CD4-positive, alpha-beta memory T cell (primary cell): ENCODE measurements around the gene MAS1L. TPM values are rescaled to one million over a fixed set of nuclear protein-coding genes. Genes with fewer than 3 reads are reported as not detected.

ENCODE experiments used
- CTCF ChIA-PET: fragments of 350-600 bp; sonication (Branson Sonifier 250); formaldehyde crosslinking; loops from one replicate; lab custom pipeline; 2021; ENCODE audit warnings: inconsistent platforms; ENCODE audit not compliant: partially characterized antibody; lab: Charles Lee
- POLR2A ChIA-PET: fragments of 350-600 bp; sonication (Branson Sonifier 250); formaldehyde crosslinking; loops from one replicate; lab custom pipeline; 2021; ENCODE audit not compliant: partially characterized antibody; lab: Charles Lee
- DNase-seq, 5 donors: peaks; one replicate each; pipeline versions ENCODE4 v3.0.0 to v3.0.0-alpha.2; 2020 to 2022; ENCODE audit warnings: mixed read lengths in 1 of 5
- H3K27ac ChIP-seq: one replicate; pipeline ENCODE4 v1.7.0; 2013; ENCODE audit warnings: low read depth, low read length
- H3K27me3 ChIP-seq: 2 replicates; pipeline ENCODE4 v1.7.0; 2013; ENCODE audit warnings: mild to moderate bottlenecking, low read length, moderate library complexity; ENCODE audit not compliant: insufficient read depth
- H3K36me3 ChIP-seq: 2 replicates; pipeline ENCODE4 v1.7.0; 2013; ENCODE audit warnings: mild to moderate bottlenecking, low read length, moderate library complexity; ENCODE audit not compliant: insufficient read depth
- H3K4me1 ChIP-seq: 2 replicates; pipeline ENCODE4 v1.7.0; 2013; ENCODE audit warnings: mild to moderate bottlenecking, low read length, moderate library complexity; ENCODE audit not compliant: insufficient read depth
- H3K4me3 ChIP-seq, 2 donors: one replicate each; pipeline ENCODE4 v1.7.0; 2013; ENCODE audit warnings: low read length in 2 of 2, mild to moderate bottlenecking in 1 of 2
- H3K9me3 ChIP-seq, 2 donors: one replicate each; pipeline ENCODE4 v1.7.0; 2013; ENCODE audit warnings: low read length in 2 of 2, control low read depth in 1 of 2; ENCODE audit not compliant: control insufficient read depth in 1 of 2
- H3K27ac Mint-ChIP-seq, 7 donors: one replicate each; pipeline ENCODE4 v1.8.0; 2020 to 2021; ENCODE audit warnings: mixed read lengths in 7 of 7, mild to moderate bottlenecking in 6 of 7, inconsistent platforms in 3 of 7, moderate library complexity in 3 of 7
- H3K27me3 Mint-ChIP-seq, 2 donors: one replicate each; pipeline ENCODE4 v1.8.0; 2020 to 2021; ENCODE audit warnings: mixed read lengths in 2 of 2
- H3K36me3 Mint-ChIP-seq, 2 donors: one replicate each; pipeline ENCODE4 v1.8.0; 2020 to 2021; ENCODE audit warnings: mixed read lengths in 2 of 2, inconsistent platforms in 1 of 2, mild to moderate bottlenecking in 1 of 2
- H3K4me1 Mint-ChIP-seq, 4 donors: one replicate each; pipeline ENCODE4 v1.8.0; 2020 to 2021; ENCODE audit warnings: mixed read lengths in 4 of 4, mild to moderate bottlenecking in 1 of 4
- H3K4me3 Mint-ChIP-seq, 8 donors: one replicate each; pipeline ENCODE4 v1.8.0; 2020 to 2021; ENCODE audit warnings: mixed read lengths in 8 of 8, mild to moderate bottlenecking in 7 of 8, moderate library complexity in 6 of 8, inconsistent platforms in 3 of 8
- H3K9me3 Mint-ChIP-seq, 8 donors: one replicate each; pipeline ENCODE4 v1.8.0; 2020 to 2021; ENCODE audit warnings: mixed read lengths in 8 of 8, mild to moderate bottlenecking in 5 of 8, inconsistent platforms in 3 of 8, moderate library complexity in 1 of 8
- intact Hi-C: fragments of 100-400 bp; cut with micrococcal nuclease; formaldehyde crosslinking; loops from one replicate; pipeline ENCODE4 v1.15.1; 2023
- polyA plus RNA-seq, 2 donors: library from polyadenylated mRNA; unstranded; fragments of 300-500 nt; fragmentation: Illumina TruSeq; gene quantifications; one replicate each; pipeline ENCODE4 v1.2.3, GENCODE V29; 2021
- total RNA-seq, 2 experiments: library from RNA; stranded (reverse); gene quantifications; one replicate each; pipeline ENCODE4 v1.2.3, GENCODE V29; 2021

Gene MAS1L
- total and polyA plus RNA-seq, 4 experiments from 2014 or later = not detected

DNA sequence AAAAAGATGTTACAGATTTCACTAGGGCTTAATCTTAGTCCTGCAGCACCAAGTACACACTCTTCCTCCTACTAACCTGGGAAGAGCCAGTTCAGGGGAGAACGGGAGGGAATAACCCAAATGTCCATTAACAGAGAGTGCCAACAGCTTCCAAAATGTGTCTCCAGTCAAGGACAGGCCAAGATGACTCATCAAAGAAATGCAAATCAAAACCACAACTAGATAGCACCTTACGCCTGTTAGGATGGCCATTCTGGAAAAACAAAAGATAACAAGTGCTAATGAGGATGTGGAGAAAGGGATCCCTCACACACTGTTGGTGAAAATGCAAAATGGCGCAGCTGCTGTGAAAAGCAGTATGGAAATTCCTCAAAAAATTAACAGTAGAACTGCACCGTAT is 3.8 kb upstream of the MAS1L start:
- Histone ChIP-seq H3K27me3 (no peaks in the 10 kb centered on the region), H3K9me3 (no peaks in the 10 kb centered on the region), H3K4me3 (no peak overlapping the region), H3K4me1 (no peaks in the 10 kb centered on the region), H3K27ac (no peak overlapping the region), H3K36me3 (no peaks in the 10 kb centered on the region)
- H3K4me1 Mint-ChIP-seq = no peaks in the 10 kb centered on the region
- peaks cover 10 to 26% of the 10 kb centered on the region in 2 donors for H3K27me3 Mint-ChIP-seq
- no peaks in the 10 kb centered on the region for H3K36me3 Mint-ChIP-seq
- POLR2A ChIA-PET = no interaction called here
- no peak overlapping the region for H3K4me3 Mint-ChIP-seq
- no peaks in the 10 kb centered on the region for H3K9me3 Mint-ChIP-seq
- CTCF ChIA-PET = no interaction called here
- H3K27ac Mint-ChIP-seq = no peak overlapping the region
- no peak for DNase-seq
- intact Hi-C loops = no loop called here

DNA sequence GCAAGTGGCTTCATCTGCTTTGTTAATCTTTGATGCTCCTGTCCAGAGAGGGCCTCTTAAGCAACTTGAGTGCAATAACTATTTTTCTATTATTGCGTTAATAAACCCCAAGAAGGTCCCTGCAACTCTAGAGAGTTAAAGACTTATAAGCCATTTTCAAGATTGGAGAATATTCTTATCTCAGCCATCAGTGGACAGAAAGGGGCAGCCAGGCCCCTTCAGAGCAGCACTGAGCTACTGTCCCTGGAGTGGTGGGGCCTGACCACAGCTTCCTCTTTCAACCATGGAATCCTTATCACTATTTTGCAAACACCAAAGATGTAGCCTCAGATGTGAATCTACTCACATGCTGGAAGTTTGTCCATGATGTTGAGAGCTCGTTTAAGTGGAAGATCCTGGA is 2.8 kb upstream of the MAS1L start:
- Mint-ChIP-seq H3K9me3 (no peaks in the 10 kb centered on the region), H3K4me1 (no peaks in the 10 kb centered on the region), H3K36me3 (no peaks in the 10 kb centered on the region), H3K4me3 (no peak overlapping the region), H3K27me3 (peaks cover 10 to 22% of the 10 kb centered on the region in 2 donors), H3K27ac (no peak overlapping the region)
- intact Hi-C loops = no loop called here
- Histone ChIP-seq H3K27ac (no peak overlapping the region), H3K36me3 (no peaks in the 10 kb centered on the region), H3K4me1 (no peaks in the 10 kb centered on the region), H3K27me3 (no peaks in the 10 kb centered on the region), H3K4me3 (no peak overlapping the region), H3K9me3 (no peaks in the 10 kb centered on the region)
- CTCF ChIA-PET = no interaction called here
- DNase-seq = no peak
- POLR2A ChIA-PET = no interaction called here

GRCh38 chr6:29490055-29490454 is 2.3 kb upstream of the MAS1L start:
- H3K9me3 ChIP-seq = no peaks in the 10 kb centered on the region
- no peak for DNase-seq
- Mint-ChIP-seq H3K4me3 (no peak overlapping the region), H3K36me3 (no peaks in the 10 kb centered on the region), H3K4me1 (no peaks in the 10 kb centered on the region), H3K9me3 (no peaks in the 10 kb centered on the region), H3K27ac (no peak overlapping the region), H3K27me3 (peaks cover 10 to 20% of the 10 kb centered on the region in 2 donors)
- H3K27me3 ChIP-seq = no peaks in the 10 kb centered on the region
- no peak overlapping the region for H3K4me3 ChIP-seq
- ChIA-PET CTCF (no interaction called here), POLR2A (no interaction called here)
- no peak overlapping the region for H3K27ac ChIP-seq
- intact Hi-C loops = no loop called here
- no peaks in the 10 kb centered on the region for H3K4me1 ChIP-seq
- no peaks in the 10 kb centered on the region for H3K36me3 ChIP-seq

DNA sequence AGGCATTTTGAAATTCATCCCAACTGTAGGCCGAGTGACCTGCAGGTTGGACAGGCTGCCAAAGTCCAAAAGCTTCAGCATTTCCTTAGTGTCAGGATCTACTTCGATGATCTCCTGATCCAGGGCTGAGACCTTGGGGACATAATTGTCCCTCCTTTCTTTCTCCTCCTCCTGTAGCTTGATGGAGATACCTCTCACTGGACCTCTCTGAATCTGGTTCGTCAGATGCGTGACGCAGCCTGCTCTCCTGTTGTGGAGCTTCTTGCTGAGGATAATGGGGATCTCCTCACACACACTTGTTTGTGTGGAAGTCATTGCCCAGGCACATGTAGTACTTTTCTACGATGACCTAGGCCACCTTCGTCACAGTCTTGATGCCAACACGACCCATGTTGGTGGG is 1.5 kb upstream of the MAS1L start:
- Mint-ChIP-seq H3K27me3 (peaks cover 9 to 20% of the 10 kb centered on the region in 2 donors), H3K36me3 (no peaks in the 10 kb centered on the region), H3K27ac (no peak overlapping the region), H3K9me3 (no peaks in the 10 kb centered on the region), H3K4me1 (no peaks in the 10 kb centered on the region), H3K4me3 (no peak overlapping the region)
- no peaks in the 10 kb centered on the region for H3K27me3 ChIP-seq
- no peaks in the 10 kb centered on the region for H3K4me1 ChIP-seq
- no peaks in the 10 kb centered on the region for H3K9me3 ChIP-seq
- intact Hi-C loops = no loop called here
- H3K27ac ChIP-seq = no peak overlapping the region
- POLR2A ChIA-PET = no interaction called here
- no peaks in the 10 kb centered on the region for H3K36me3 ChIP-seq
- H3K4me3 ChIP-seq = no peak overlapping the region
- CTCF ChIA-PET = no interaction called here
- DNase-seq = no peak

GRCh38 chr6:29488874-29489273 is 1.1 kb upstream of the MAS1L start:
- H3K27ac ChIP-seq = no peak overlapping the region
- Mint-ChIP-seq H3K4me3 (no peak overlapping the region), H3K27ac (no peak overlapping the region), H3K27me3 (peaks cover 9 to 20% of the 10 kb centered on the region in 2 donors), H3K9me3 (no peaks in the 10 kb centered on the region), H3K4me1 (no peaks in the 10 kb centered on the region), H3K36me3 (no peaks in the 10 kb centered on the region)
- intact Hi-C loops = no loop called here
- no peaks in the 10 kb centered on the region for H3K36me3 ChIP-seq
- no peak for DNase-seq
- H3K4me3 ChIP-seq = no peak overlapping the region
- ChIA-PET POLR2A (no interaction called here), CTCF (no interaction called here)
- H3K27me3 ChIP-seq = no peaks in the 10 kb centered on the region
- H3K4me1 ChIP-seq = no peaks in the 10 kb centered on the region
- no peaks in the 10 kb centered on the region for H3K9me3 ChIP-seq

DNA sequence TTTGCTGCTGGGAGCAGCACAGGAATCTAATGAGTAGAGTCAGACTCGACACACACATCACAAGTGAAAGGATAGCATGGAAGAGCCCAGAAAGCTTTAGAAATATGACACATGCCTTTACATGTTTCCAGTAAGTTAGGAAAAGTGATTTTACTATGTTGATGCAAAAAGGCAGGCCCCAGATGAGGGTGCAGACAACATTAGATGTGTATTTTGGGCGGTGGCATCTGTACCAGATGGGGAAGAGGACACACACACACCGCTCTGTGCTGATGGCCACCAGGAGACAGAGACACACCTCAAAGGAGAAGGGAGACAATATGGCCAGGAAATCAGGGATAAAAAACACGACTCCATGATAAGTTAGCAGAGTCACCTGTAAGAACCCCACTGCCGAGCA is 625 bp downstream of the MAS1L start:
- no peaks in the 10 kb centered on the region for H3K36me3 Mint-ChIP-seq
- no peak for DNase-seq
- Histone ChIP-seq H3K27me3 (no peaks in the 10 kb centered on the region), H3K27ac (no peak overlapping the region), H3K4me1 (no peaks in the 10 kb centered on the region), H3K4me3 (no peak overlapping the region), H3K36me3 (no peaks in the 10 kb centered on the region), H3K9me3 (no peaks in the 10 kb centered on the region)
- CTCF ChIA-PET = no interaction called here
- H3K9me3 Mint-ChIP-seq = peaks cover 0 to 5% (median 0%) of the 10 kb centered on the region in 8 donors
- H3K4me3 Mint-ChIP-seq = no peak overlapping the region
- H3K27ac Mint-ChIP-seq = no peak overlapping the region
- intact Hi-C loops = no loop called here
- POLR2A ChIA-PET = no interaction called here
- peaks cover 9 to 20% of the 10 kb centered on the region in 2 donors for H3K27me3 Mint-ChIP-seq
- H3K4me1 Mint-ChIP-seq = no peaks in the 10 kb centered on the region

DNA sequence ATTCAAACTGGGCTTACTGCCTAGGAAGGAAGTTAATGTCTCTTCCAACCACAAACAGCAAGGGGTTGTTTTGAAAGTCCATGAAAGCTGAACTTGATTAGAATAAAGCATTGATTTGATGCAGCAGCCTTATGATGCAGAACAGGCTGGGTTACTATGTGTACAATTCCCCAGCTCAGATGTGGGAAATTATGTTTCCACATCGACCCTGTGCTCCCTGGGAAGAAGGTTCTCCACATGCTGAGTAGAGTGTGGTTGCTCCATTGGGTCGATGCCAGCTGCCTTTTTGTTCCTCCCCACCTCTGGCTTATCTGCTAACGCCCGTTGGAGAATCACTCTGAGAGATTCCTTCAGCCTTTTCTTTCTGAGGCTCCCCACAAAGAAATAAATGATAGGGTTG is 1.2 kb downstream of the MAS1L start:
- DNase-seq = no peak
- no peak overlapping the region for H3K27ac Mint-ChIP-seq
- H3K4me3 ChIP-seq = no peak overlapping the region
- H3K36me3 Mint-ChIP-seq = no peaks in the 10 kb centered on the region
- no peak overlapping the region for H3K4me3 Mint-ChIP-seq
- intact Hi-C loops = no loop called here
- no peaks in the 10 kb centered on the region for H3K4me1 ChIP-seq
- peaks cover 0 to 5% (median 2%) of the 10 kb centered on the region in 8 donors for H3K9me3 Mint-ChIP-seq
- ChIA-PET POLR2A (no interaction called here), CTCF (no interaction called here)
- no peaks in the 10 kb centered on the region for H3K9me3 ChIP-seq
- H3K4me1 Mint-ChIP-seq = no peaks in the 10 kb centered on the region
- H3K27ac ChIP-seq = no peak overlapping the region
- no peaks in the 10 kb centered on the region for H3K27me3 ChIP-seq
- H3K36me3 ChIP-seq = no peaks in the 10 kb centered on the region
- H3K27me3 Mint-ChIP-seq = peaks cover 12 to 20% of the 10 kb centered on the region in 2 donors

DNA sequence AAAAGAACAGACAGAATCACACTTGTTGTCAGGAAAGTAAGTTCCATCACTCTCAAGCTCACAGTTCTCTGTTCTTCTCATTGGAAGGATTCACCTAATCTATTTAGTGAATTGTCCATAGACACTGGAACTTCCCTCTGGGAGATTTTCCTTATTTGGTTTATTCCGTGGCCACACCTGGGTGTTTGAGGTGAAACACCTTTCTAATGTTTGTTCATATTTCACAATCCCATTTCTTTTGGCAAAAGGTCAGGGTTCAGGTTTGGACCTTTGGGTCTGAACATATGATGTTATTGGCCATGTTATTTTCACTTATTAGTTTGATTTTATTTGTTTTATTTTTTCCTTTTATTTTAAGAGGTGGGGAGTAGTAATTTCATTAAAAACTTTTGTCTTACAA is 4.0 kb downstream of the MAS1L start:
- ChIA-PET POLR2A (no interaction called here), CTCF (no interaction called here)
- no peaks in the 10 kb centered on the region for H3K4me1 Mint-ChIP-seq
- H3K9me3 ChIP-seq = no peaks in the 10 kb centered on the region
- H3K27ac Mint-ChIP-seq = no peak overlapping the region
- H3K27me3 Mint-ChIP-seq = peaks cover 13 to 17% of the 10 kb centered on the region in 2 donors
- no peaks in the 10 kb centered on the region for H3K36me3 ChIP-seq
- H3K27ac ChIP-seq = no peak overlapping the region
- H3K4me3 ChIP-seq = no peak overlapping the region
- intact Hi-C loops = no loop called here
- H3K4me3 Mint-ChIP-seq = no peak overlapping the region
- DNase-seq = no peak
- H3K9me3 Mint-ChIP-seq = peaks cover 0 to 5% (median 2%) of the 10 kb centered on the region in 8 donors
- no peaks in the 10 kb centered on the region for H3K4me1 ChIP-seq
- H3K27me3 ChIP-seq = no peaks in the 10 kb centered on the region
- H3K36me3 Mint-ChIP-seq = no peaks in the 10 kb centered on the region
